Cerebellar cortex (tissue), 1 donor: ENCODE data around the gene IGF2BP3.

Experiments used
- DNase-seq: peaks from one replicate; pipeline ENCODE4 v3.0.0-alpha.2; 2015; ENCODE audit warnings: low spot score

The IGF2BP3 gene

GRCh38 chr7:23472046-23472445 is 1.8 kb upstream of the IGF2BP3 start:
- DNase-seq = no peak

GRCh38 chr7:23471106-23471859 is 992 bp upstream of the IGF2BP3 start:
- peak; percentile 78 for DNase-seq

GRCh38 chr7:23469961-23470250 is 385 bp downstream of the IGF2BP3 start:
- no peak for DNase-seq

GRCh38 chr7:23469150-23469960 is 936 bp downstream of the IGF2BP3 start:
- no peak for DNase-seq

GRCh38 chr7:23468526-23469149 is 1.7 kb downstream of the IGF2BP3 start:
- no peak for DNase-seq

GRCh38 chr7:23467806-23468525 is 2.3 kb downstream of the IGF2BP3 start:
- DNase-seq = peak; percentile 29

GRCh38 chr7:23467291-23467805 is 2.9 kb downstream of the IGF2BP3 start:
- DNase-seq = peak; percentile 24

GRCh38 chr7:23462846-23463245 is 7.4 kb downstream of the IGF2BP3 start:
- DNase-seq = no peak

- DNase-seq = no peak
These were observed 12.2 kb downstream of the IGF2BP3 start for GRCh38 chr7:23458044-23458443.

GRCh38 chr7:23456093-23456492 is 14.2 kb downstream of the IGF2BP3 start:
- no peak for DNase-seq

GRCh38 chr7:23454881-23455526 is 15.3 kb downstream of the IGF2BP3 start:
- no peak for DNase-seq

- DNase-seq = no peak
These were observed 19.8 kb downstream of the IGF2BP3 start for GRCh38 chr7:23450518-23450917.

GRCh38 chr7:23449941-23450340 is 20.4 kb downstream of the IGF2BP3 start:
- DNase-seq = no peak

- no peak for DNase-seq
These were observed 25.0 kb downstream of the IGF2BP3 start for GRCh38 chr7:23445326-23445725.

- no peak for DNase-seq
These were observed 26.3 kb downstream of the IGF2BP3 start for GRCh38 chr7:23443974-23444373.

GRCh38 chr7:23438171-23438570 is 32.1 kb downstream of the IGF2BP3 start:
- no peak for DNase-seq

- DNase-seq = no peak
These were observed 36.0 kb downstream of the IGF2BP3 start for GRCh38 chr7:23434147-23434917.

- no peak for DNase-seq
These were observed 38.5 kb downstream of the IGF2BP3 start for GRCh38 chr7:23431702-23432199.

GRCh38 chr7:23430893-23431259 is 39.4 kb downstream of the IGF2BP3 start:
- DNase-seq = no peak

- no peak for DNase-seq
These were observed 43.4 kb downstream of the IGF2BP3 start for GRCh38 chr7:23426876-23427275.

- no peak for DNase-seq
These were observed 47.4 kb downstream of the IGF2BP3 start for GRCh38 chr7:23422909-23423308.
